ENCODE measurements around the gene DCLK2.

The DCLK2 gene

GRCh38 chr4:150283689-150284088 lies 205.4 kb downstream of the DCLK2 start:
- DNase-seq: no peak

DNA sequence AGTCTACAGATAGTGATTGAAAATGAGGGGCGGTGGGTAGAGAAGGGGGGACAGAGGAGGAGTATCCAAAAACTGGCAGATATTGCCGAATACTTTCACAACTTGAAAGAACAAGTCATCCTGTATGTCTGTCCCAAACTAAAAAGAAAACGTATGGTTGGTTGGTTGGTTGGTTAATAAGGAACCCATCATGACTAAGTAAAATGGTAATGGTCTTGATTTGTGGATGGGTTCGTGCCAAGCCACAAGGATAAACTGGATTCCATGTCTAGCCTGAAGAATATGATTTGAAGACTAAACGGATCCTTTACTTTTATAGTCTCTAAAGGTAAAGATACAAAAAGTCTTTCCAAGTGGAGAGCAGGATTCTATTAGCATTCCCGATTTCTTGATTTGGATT lies 208.4 kb downstream of the DCLK2 start:
- DNase-seq: no peak

DNA sequence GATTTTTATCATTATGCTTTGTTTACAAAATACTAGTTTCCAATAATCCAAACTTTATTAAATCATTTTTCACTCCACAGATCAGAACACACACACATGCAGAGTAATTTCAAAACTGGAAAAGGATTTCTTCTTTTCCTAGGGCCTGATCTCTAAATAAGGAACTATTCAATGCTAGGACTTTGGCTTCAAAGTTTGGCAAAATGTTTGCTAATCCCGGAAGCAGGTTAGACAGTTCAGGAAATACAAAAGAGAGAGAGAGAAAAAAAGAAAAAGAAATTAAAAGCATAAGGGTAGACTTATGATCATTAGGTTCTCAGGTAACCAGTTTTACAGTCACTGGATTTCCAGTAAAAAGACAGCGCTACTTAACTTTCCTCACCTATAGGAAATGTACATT lies 211.0 kb downstream of the DCLK2 start:
- DNase-seq: no peak

GRCh38 chr4:150289881-150290280 lies 211.6 kb downstream of the DCLK2 start:
- DNase-seq: no peak

GRCh38 chr4:150297861-150298474 lies 219.7 kb downstream of the DCLK2 start:
- DNase-seq: peak; percentile 7 to 14

DNA sequence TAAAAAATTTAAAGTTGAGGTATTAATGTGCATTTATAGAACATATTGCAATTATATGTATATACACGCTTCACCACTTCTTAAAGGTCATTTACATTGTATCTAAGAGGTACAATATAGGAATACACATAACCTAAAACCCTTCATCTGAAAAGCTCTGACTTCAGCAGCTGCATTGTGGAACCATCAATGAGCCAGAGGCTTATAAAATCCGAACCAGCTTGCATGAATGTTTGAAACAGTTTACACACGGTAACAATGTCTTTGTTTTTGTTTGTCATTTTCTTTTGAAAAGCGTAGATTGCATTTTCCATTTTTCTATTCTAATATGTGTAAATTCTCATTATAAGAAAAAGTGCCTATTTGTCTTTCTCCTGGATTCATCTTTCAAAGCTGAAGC lies 221.6 kb downstream of the DCLK2 start:
- DNase-seq: no peak

- peak; percentile 5 to 59 for DNase-seq
Observed at GRCh38 chr4:150302553-150302952, 224.3 kb downstream of the DCLK2 start.

GRCh38 chr4:150305995-150306394 lies 227.8 kb downstream of the DCLK2 start:
- no peak for DNase-seq

DNA sequence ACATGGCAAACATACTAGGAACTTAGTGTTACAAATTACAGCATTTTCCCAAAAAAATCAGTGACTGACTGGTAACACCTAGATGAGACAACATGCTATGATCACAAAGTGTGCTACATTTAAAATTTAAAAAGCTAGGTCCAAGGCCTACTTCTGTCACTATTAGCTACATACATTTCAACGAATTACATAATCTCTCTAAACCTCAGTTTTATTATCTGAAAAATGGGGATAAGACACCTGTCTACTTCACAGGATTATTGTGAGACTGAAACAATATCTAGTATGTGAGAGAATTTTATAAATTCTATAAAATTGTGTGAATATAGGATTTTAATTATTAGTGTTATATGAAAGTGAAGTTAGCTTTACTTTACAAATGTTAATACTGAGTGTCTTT lies 228.5 kb downstream of the DCLK2 start:
- no peak for DNase-seq
